HUDEP-2 (cell line): ENCODE data around the gene MYH7B.

Experiments used
- DNase-seq, 76 experiments: peaks; one replicate each; lab custom pipeline; 2025; ENCODE audit not compliant: unreplicated experiment in 76 of 76; lab: John Stamatoyannopoulos, UW

Gene MYH7B

GRCh38 chr20:34971561-34972235 is 16.0 kb downstream of the MYH7B start:
- no peak for DNase-seq

- DNase-seq: no peak
Observed at GRCh38 chr20:34974246-34974645, 18.6 kb downstream of the MYH7B start.

DNA sequence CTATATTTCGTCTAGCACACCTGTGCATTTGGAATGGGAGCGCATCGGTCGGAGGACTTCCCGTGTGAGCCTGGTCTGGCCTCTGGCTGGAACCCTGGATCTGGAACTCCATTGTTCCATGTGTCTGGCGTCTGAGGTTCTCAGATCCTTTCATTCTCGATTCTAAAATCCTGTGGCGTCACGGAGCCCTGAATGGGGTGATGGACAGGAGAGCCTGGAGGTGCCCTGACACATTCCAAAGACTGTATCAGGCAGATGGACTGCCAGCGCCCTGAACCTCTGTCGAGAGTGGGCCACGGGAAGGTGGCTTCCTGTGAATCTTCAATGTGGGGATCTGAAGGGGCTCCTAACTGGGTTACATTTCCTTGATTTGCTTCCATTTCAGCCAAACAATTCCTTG is 20.6 kb downstream of the MYH7B start:
- DNase-seq: no peak

DNA sequence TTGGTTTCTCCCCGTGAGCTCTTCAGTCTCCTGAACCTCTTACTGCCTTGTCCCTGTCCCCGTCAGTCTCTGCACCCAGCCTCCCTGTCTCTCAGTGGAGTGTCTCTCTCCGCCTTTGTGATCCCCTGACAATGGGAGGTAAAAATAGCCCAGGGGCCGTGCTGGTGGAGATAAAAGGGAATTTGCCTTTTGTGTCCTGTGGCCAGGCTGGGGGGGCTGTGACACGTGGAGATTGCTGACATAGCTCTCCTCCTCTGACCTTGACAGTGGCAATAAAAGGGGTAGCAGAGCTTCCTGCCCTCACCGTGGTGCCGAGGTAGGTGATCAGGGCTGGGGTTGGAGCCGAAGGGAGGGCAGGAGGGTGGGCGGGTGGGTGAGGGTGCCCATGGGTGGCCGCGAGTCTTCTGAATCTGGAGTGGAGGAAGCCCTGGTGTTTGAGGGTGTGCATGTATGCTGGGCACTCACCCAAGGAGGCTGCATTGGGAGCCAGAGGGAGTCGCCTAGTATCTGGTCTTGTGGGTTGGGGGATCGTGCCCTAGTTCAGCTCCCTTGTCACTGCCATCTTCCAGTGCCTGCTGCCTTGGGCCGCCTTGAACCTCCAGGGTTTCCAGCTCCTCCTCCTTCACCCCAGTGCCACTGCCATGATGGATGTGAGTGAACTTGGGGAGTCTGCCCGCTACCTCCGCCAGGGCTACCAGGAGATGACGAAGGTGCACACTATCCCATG is 21.9 kb downstream of the MYH7B start:
- DNase-seq: no peak

DNA sequence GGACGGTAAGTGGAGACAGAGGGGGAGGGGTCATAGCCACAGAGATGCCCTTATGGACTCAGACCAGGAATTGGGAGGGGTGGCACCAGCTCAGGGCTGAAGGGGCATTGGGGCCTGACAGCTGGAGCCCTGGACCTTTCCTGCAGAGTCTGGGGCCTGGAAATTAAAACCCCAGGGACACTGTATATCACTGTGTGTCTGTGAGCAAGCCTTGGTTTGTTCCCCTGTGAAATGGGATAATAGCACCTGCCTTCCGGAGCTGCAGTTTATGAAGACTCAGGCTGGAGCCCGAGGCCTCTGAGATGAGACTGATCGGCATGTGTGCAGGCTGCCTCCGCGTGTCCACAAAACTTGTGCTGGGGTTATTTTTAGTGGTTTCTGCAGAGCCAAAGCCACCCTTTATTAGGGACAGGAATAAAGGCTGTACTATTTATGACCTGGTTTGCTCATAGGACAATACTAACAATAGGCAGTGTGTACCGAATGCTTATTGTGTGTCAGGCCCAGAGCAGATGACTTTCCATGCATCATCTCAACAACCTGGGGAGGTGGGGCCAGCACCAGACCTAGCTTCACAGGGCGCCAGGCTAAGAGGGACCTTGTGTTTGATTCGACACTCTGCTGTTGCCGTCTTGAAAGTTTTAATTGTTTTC is 22.6 kb downstream of the MYH7B start:
- DNase-seq: no peak

DNA sequence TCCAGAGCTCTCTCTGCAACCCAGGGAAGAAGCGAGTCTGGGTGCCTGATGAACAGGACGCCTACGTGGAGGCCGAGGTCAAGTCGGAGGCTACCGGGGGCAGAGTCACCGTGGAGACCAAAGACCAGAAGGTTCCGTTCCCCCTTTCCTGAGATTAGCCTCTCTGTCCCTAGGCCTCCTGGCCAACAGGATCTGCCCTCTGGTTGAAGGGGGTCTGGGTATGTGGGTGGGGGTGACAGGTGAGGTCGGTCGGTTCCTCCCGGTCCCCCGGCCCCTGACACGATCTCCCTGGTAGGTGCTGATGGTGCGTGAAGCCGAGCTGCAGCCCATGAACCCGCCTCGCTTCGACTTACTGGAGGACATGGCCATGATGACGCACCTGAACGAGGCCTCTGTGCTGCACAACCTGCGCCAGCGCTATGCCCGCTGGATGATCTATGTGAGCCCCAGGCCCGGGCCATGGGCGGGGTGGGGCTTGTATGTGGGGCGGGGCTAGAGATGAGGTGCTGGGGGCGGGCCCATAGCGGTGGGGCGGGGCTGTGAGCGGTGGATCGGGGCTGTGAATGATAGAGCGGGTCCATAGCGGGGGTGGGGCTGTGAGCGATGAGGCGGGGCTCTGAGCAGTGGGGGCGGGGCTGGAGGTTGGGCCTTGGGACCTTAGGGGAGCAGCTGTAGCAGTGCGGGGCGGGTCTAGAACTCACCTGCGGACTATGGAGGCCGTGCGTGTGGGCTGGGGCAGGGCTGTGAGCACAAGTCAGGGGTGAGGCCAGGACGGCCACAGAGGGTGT is 23.9 kb downstream of the MYH7B start:
- DNase-seq: peak in 15 of 76 experiments; percentile 6 to 31 (median 15)

GRCh38 chr20:34980543-34981233 is 25.0 kb downstream of the MYH7B start:
- no peak for DNase-seq

- DNase-seq: no peak
Observed at GRCh38 chr20:34982270-34983088, 26.8 kb downstream of the MYH7B start.

DNA sequence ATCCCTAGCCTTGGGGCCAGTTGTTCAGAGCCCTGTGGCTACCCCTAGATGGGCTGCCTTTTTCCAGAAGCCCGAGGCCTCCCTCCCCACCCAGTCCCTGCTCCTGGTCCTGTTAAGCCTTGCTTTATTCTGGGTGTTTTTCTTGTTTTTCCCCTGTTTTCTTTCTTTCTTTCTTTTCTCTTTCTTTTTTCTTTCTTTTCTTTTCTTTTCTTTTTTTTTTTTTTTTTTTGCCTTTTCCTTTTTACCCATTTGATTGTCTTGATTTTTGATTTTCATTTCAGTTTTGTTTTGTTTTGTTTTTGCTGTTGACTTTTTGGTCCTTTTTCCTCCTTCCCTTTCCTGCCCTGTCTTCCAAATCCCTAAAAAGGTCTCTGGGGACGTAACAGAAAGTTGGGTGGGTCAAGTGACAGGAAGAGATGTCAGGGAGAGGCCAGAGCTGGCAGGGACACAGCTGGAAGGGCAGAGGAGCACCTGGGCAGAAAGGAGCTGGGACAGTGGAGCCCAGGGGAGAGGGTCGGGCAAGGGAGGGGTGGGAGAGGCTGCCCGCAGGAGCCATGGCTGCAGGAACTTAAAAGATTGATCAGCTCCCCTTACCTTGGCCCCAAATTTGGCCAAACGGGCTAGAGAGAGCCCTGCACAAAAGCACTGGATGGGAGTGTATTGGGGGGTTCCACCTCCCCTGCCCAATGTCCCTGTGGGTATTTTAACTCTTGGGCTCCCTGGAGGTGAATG is 27.6 kb downstream of the MYH7B start:
- no peak for DNase-seq

DNA sequence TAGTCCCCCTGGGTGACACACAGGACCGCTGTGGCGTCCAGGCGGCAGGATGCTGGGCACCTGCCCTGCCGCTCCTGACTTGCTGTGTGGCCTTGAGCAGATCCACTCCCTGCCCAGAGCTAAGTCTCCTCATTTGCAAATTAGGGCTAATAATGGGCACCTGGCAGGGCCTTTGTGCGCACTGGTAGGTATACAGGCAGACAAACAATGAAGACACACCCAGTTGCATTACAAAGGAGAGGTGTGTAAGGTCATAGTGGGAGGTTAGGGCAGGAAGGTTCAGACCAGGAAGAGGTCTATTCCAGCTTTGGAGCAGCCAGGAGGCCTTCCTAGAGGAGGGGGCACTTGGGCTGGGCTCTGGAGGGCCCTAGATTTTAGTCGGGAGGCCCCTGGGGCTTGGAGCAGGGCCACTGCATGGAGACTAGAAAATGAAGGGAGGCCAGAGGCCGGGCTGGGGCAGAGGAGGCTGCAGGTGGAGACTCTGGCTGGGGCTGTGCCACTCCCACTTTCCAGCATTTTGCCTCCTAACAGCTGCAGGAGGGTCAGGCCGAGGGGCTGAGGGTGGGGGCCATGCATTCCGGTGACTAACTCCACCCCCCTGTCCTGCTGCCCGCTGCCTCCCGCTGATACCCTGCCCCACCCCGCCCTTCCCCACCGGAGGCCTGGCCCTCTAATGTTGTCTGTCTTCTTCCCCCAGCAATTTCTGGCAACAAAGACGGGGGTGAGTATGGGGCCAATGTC is 28.5 kb downstream of the MYH7B start:
- peak in 1 of 76 experiments; percentile 13 for DNase-seq

DNA sequence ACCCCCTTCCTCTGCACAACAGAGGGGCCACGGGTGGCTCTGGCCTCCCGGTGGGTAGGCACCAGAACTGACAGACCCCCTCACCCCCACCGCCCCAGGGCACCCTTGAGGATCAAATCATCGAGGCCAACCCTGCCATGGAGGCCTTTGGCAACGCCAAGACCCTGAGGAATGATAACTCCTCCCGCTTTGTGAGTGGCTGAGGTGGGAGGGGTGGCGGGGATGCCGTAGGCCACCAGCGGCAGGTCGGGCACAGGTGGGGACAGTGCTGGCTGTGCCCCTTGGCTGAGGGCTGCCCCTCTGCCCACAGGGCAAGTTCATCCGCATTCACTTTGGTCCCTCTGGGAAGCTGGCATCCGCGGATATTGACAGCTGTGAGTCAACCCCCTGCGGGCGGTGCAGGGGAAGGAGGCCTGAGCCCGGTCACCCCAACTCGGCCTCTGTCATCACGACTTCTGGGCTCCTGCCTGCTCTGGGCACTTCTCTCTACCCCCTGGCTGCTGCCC is 29.1 kb downstream of the MYH7B start:
- DNase-seq: no peak

DNA sequence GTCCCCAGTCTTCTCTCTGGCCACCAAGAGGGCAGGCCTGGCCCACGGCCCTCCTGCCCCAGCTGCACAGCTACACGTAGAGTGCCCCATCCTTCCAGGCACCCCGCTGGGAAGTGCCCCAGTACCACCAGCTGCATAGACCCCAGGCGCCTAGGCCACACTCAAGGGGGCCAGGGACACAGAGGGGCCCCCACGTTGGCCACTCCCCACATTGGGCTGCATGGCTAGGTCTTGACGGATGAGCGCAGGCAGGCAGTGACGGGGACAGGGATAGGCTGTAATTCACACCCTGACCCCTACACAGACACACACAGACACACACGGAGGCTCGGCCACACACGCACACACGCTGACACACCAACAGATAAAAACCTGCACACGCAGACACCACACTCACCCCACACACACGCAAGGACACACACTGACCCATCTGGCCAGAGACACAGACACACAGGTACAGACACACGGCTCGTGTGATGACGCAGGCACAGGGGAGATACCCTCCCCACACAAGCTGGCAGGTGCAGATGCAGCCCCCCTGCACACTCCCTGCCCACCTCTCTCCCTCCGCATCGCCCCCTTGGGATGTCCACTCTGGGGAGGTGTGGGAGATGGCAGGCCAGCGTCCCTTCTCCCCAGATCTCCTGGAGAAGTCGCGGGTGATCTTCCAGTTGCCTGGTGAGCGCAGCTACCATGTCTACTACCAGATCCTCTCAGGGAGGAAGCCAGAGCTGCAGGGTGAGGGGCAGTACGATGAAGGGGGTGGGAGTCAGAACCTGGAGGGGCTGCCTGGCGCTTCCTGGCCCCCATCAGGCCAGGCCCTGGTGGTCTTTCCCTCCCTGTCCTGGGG is 30.0 kb downstream of the MYH7B start:
- no peak for DNase-seq

DNA sequence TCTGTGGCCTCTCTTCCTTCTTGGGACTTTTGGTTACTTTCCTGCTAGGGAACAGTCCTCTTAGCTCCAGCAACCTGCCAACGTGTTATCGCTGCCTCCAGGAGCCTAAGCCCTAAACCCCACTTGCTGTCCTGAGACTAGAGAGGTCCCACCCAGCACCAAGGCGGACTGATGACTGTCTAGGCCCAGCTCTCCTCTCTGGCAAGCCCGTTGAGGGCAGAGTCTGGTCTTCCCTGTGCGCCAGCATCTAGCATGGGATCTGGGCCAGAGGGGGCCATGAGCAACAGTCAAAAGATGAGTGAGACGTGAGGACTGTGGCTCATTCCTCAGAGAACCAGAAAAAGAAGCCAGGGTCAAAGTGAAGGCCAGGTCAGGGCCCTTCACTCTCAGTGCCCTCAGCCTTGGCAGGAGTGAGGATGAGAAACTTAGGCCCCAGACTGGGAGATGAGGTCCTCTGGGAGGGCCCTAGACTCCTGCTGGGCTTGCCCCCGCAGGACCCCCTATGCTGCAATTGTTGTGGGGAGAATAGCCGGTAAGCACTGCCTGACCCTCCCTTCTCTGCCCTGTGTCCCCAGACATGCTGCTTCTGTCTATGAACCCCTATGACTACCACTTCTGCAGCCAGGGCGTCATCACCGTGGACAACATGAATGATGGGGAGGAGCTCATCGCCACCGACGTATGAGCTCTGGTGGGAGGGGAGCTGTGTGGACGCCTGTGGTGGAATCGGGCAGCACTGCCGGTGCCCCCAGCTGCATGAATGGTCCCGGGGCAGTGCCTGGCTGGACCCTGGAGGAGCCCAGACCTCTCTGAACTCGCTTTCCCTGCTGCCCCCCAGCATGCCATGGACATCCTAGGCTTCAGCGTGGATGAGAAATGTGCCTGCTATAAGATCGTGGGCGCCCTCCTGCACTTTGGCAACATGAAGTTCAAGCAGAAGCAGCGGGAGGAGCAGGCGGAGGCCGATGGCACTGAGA is 30.9 kb downstream of the MYH7B start:
- no peak for DNase-seq

DNA sequence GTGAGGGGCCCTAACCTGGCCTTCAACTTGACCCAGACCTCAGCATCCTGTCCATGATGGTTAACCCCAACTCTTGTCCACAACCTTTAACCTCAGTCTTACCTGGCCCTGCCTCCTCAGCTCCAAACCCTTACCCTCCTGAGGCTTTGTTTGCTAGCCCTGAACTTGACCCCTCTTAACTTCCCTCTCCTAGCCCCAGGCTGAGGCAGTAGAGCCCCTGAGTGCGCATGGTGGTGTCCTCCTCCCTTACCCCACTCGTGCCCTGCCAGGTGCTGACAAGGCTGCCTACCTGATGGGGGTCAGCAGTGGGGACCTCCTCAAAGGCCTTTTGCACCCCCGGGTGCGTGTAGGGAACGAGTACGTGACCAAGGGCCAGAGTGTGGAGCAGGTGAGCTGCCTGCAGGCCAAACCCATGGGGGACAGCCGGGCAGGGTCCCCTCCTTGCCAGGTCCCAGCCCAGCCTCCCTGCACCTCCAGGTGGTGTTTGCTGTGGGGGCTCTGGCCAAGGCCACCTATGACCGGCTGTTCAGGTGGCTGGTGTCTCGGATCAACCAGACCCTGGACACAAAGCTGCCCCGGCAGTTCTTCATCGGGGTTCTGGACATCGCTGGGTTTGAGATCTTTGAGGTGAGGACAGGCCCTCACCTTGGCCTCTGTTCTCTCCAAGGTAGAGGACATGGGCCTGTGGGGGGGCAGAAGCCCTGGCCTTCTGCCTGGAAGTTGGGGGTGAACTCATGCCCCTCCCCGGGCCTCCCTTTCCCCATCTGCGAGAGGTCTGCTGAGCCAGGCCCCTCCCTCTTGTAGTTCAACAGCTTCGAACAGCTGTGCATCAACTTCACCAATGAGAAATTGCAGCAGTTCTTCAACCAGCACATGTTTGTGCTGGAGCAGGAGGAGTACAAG is 31.9 kb downstream of the MYH7B start:
- no peak for DNase-seq

DNA sequence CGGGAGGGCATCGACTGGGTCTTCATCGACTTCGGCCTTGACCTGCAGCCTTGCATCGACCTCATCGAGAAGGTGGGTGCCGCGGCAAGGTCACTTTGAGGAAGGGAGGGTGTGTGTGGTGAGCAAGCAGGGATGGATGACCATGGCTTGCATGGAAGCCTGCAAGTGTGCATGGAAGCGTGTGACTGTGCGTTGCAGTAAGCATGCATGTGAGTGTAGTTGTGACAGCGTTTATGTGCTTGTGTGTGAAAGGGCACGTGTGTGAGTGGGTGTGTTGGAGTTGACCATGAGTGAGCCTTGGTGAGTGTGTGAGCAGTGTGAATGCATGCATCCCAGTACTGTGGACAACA is 32.5 kb downstream of the MYH7B start:
- no peak for DNase-seq
